Memory B cell (primary cell): Measurements from ENCODE around the gene DIPK1B.
"Not testable (repeated sequence)": the region's sequence is repeated elsewhere in the genome, so short reads cannot be mapped to it uniquely, and the experiment has no call there.

ENCODE experiments used
- ATAC-seq: fragments of 150-1000 bp; cut with Tn5 transposase; 2 replicates; pipeline ENCODE4 v1.10.0; 2021; ENCODE audit warnings: low read depth, mild to moderate bottlenecking, moderate library complexity
- DNase-seq, 2 donors: peaks; one replicate each; pipeline ENCODE4 v3.0.0; 2022; ENCODE audit warnings: low spot score in 2 of 2
- H3K27ac Mint-ChIP-seq: one replicate; pipeline ENCODE4 v1.8.0; 2022; ENCODE audit warnings: mild to moderate bottlenecking, moderate library complexity, mixed read lengths
- H3K27me3 Mint-ChIP-seq: one replicate; pipeline ENCODE4 v1.8.0; 2022; ENCODE audit warnings: mixed read lengths
- H3K36me3 Mint-ChIP-seq: one replicate; pipeline ENCODE4 v1.8.0; 2022; ENCODE audit warnings: mild to moderate bottlenecking, mixed read lengths
- H3K4me1 Mint-ChIP-seq: one replicate; pipeline ENCODE4 v1.8.0; 2022; ENCODE audit warnings: mixed read lengths
- H3K4me3 Mint-ChIP-seq: one replicate; pipeline ENCODE4 v1.8.0; 2022; ENCODE audit warnings: mild to moderate bottlenecking, moderate library complexity, mixed read lengths
- H3K9me3 Mint-ChIP-seq: one replicate; pipeline ENCODE4 v1.8.0; 2022; ENCODE audit warnings: mixed read lengths

Gene DIPK1B

GRCh38 chr9:136709454-136710109 lies 2.8 kb upstream of the DIPK1B start:
- Mint-ChIP-seq H3K4me3 (no peak overlapping the region), H3K4me1 (peaks cover 12% of the 10 kb centered on the region), H3K27ac (no peak overlapping the region), H3K27me3 (peaks cover 18% of the 10 kb centered on the region), H3K36me3 (no peaks in the 10 kb centered on the region), H3K9me3 (no peaks in the 10 kb centered on the region)
- ATAC-seq (no peak), DNase-seq (no peak)

- H3K27me3 Mint-ChIP-seq = peaks cover 16% of the 10 kb centered on the region
- H3K27ac Mint-ChIP-seq = no peak overlapping the region
- H3K9me3 Mint-ChIP-seq = no peaks in the 10 kb centered on the region
- no peaks in the 10 kb centered on the region for H3K36me3 Mint-ChIP-seq
- H3K4me1 Mint-ChIP-seq = peaks cover 13% of the 10 kb centered on the region
- no peak overlapping the region for H3K4me3 Mint-ChIP-seq
- ATAC-seq (no peak), DNase-seq (no peak)
These were observed 1.8 kb upstream of the DIPK1B start for GRCh38 chr9:136710543-136710942.

GRCh38 chr9:136711219-136711648 lies 1.1 kb upstream of the DIPK1B start:
- Mint-ChIP-seq H3K4me1 (peaks cover 13% of the 10 kb centered on the region), H3K27me3 (peaks cover 19% of the 10 kb centered on the region)
- not testable (repeated sequence) for H3K27ac Mint-ChIP-seq, H3K9me3 Mint-ChIP-seq, H3K36me3 Mint-ChIP-seq, H3K4me3 Mint-ChIP-seq, ATAC-seq, DNase-seq

- no peak overlapping the region for H3K27ac Mint-ChIP-seq
- H3K27me3 Mint-ChIP-seq = peaks cover 21% of the 10 kb centered on the region
- no peaks in the 10 kb centered on the region for H3K36me3 Mint-ChIP-seq
- H3K9me3 Mint-ChIP-seq = no peaks in the 10 kb centered on the region
- DNase-seq (no peak), ATAC-seq (peak; percentile 7)
- H3K4me1 Mint-ChIP-seq = peaks cover 13% of the 10 kb centered on the region
- peak overlapping the region; percentile 39 for H3K4me3 Mint-ChIP-seq
These were observed 545 bp downstream of the DIPK1B start for GRCh38 chr9:136712690-136713544.

- H3K27ac Mint-ChIP-seq = no peak overlapping the region
- no peaks in the 10 kb centered on the region for H3K36me3 Mint-ChIP-seq
- peaks cover 21% of the 10 kb centered on the region for H3K27me3 Mint-ChIP-seq
- peaks cover 15% of the 10 kb centered on the region for H3K4me1 Mint-ChIP-seq
- ATAC-seq = peak; percentile 9
- H3K9me3 Mint-ChIP-seq = no peaks in the 10 kb centered on the region
- no peak for DNase-seq
- peak overlapping the region; percentile 46 for H3K4me3 Mint-ChIP-seq
These were observed 1.2 kb downstream of the DIPK1B start for GRCh38 chr9:136713550-136713949.

- Mint-ChIP-seq H3K9me3 (no peaks in the 10 kb centered on the region), H3K4me1 (peaks cover 18% of the 10 kb centered on the region), H3K27ac (no peak overlapping the region), H3K4me3 (peak overlapping the region; percentile 46), H3K36me3 (no peaks in the 10 kb centered on the region), H3K27me3 (peaks cover 21% of the 10 kb centered on the region)
- ATAC-seq (no peak), DNase-seq (no peak)
These were observed 1.9 kb downstream of the DIPK1B start for GRCh38 chr9:136714096-136714892.

- no peak for DNase-seq
- Mint-ChIP-seq H3K27me3 (peaks cover 21% of the 10 kb centered on the region), H3K27ac (no peak overlapping the region), H3K36me3 (no peaks in the 10 kb centered on the region), H3K9me3 (no peaks in the 10 kb centered on the region), H3K4me1 (peaks cover 20% of the 10 kb centered on the region), H3K4me3 (no peak overlapping the region)
- no peak for ATAC-seq
These were observed 2.5 kb downstream of the DIPK1B start for GRCh38 chr9:136714893-136715274.

GRCh38 chr9:136717399-136717798 lies 5.0 kb downstream of the DIPK1B start:
- peaks cover 4% of the 10 kb centered on the region for H3K36me3 Mint-ChIP-seq
- no peaks in the 10 kb centered on the region for H3K9me3 Mint-ChIP-seq
- H3K27me3 Mint-ChIP-seq = peaks cover 12% of the 10 kb centered on the region
- H3K4me3 Mint-ChIP-seq = no peak overlapping the region
- no peak overlapping the region for H3K27ac Mint-ChIP-seq
- ATAC-seq (no peak), DNase-seq (no peak)
- peaks cover 20% of the 10 kb centered on the region for H3K4me1 Mint-ChIP-seq

GRCh38 chr9:136718345-136719194 lies 6.2 kb downstream of the DIPK1B start:
- peaks cover 20% of the 10 kb centered on the region for H3K4me1 Mint-ChIP-seq
- peaks cover 8% of the 10 kb centered on the region for H3K36me3 Mint-ChIP-seq
- peaks cover 9% of the 10 kb centered on the region for H3K27me3 Mint-ChIP-seq
- H3K4me3 Mint-ChIP-seq = no peak overlapping the region
- H3K9me3 Mint-ChIP-seq = no peaks in the 10 kb centered on the region
- ATAC-seq (no peak), DNase-seq (no peak)
- no peak overlapping the region for H3K27ac Mint-ChIP-seq

GRCh38 chr9:136719195-136719880 lies 7.0 kb downstream of the DIPK1B start:
- H3K4me1 Mint-ChIP-seq = peaks cover 18% of the 10 kb centered on the region
- peak; percentile 77 for ATAC-seq
- H3K27me3 Mint-ChIP-seq = peaks cover 6% of the 10 kb centered on the region
- peaks cover 14% of the 10 kb centered on the region for H3K36me3 Mint-ChIP-seq
- H3K27ac Mint-ChIP-seq = peak overlapping the region; percentile 24
- H3K4me3 Mint-ChIP-seq = peak overlapping the region; percentile 61
- DNase-seq = no peak
- H3K9me3 Mint-ChIP-seq = no peaks in the 10 kb centered on the region

- Mint-ChIP-seq H3K4me3 (no peak overlapping the region), H3K36me3 (peaks cover 16% of the 10 kb centered on the region), H3K4me1 (peaks cover 16% of the 10 kb centered on the region), H3K27ac (no peak overlapping the region), H3K27me3 (peaks cover 5% of the 10 kb centered on the region), H3K9me3 (no peaks in the 10 kb centered on the region)
- no peak for DNase-seq
- no peak for ATAC-seq
These were observed 8.0 kb downstream of the DIPK1B start for GRCh38 chr9:136720251-136720897.

- Mint-ChIP-seq H3K4me1 (peaks cover 16% of the 10 kb centered on the region), H3K36me3 (peaks cover 17% of the 10 kb centered on the region), H3K9me3 (no peaks in the 10 kb centered on the region), H3K27me3 (peaks cover 3% of the 10 kb centered on the region), H3K4me3 (no peak overlapping the region), H3K27ac (peak overlapping the region; percentile 31)
- ATAC-seq (no peak), DNase-seq (no peak)
These were observed 8.5 kb downstream of the DIPK1B start for GRCh38 chr9:136720898-136721338.
